GM23248 (cell line): ENCODE results near the gene RBBP5. TPM values are rescaled to one million over a fixed set of nuclear protein-coding genes. Genes with fewer than 3 reads are reported as not detected.
A peak's percentile ranks its signal among the peaks of the same experiment; 100 is the strongest.

Experiments
- DNase-seq: peaks from one replicate; pipeline ENCODE4 v3.0.0-alpha.2; 2015
- H2AFZ ChIP-seq: fragments of 200-600 bp; sonication (generic); 2 replicates; pipeline ENCODE4 v1.6.1; 2016; ENCODE audit warnings: antibody characterized with exemption
- H3F3A ChIP-seq: fragments of 200-600 bp; sonication (generic); 2 replicates; pipeline ENCODE4 v1.6.1; 2016; ENCODE audit warnings: mild to moderate bottlenecking, antibody characterized with exemption, mixed run types; ENCODE audit not compliant: insufficient read depth
- H3K27ac ChIP-seq: fragments of 200-600 bp; sonication (generic); 2 replicates; pipeline ENCODE4 v1.5.1; 2016; ENCODE audit warnings: mild to moderate bottlenecking
- H3K27me3 ChIP-seq: fragments of 200-600 bp; sonication (generic); replicated peaks from 2 replicates; pipeline ENCODE4 v1.6.1; 2016; ENCODE audit warnings: mild to moderate bottlenecking; ENCODE audit not compliant: insufficient read depth
- H3K36me3 ChIP-seq: fragments of 200-600 bp; sonication (generic); 2 replicates; pipeline ENCODE4 v1.6.1; 2016; ENCODE audit warnings: low read depth, mild to moderate bottlenecking
- H3K4me1 ChIP-seq: fragments of 200-600 bp; sonication (generic); 2 replicates; pipeline ENCODE4 v1.6.1; 2016; ENCODE audit warnings: mild to moderate bottlenecking; ENCODE audit not compliant: insufficient read depth
- H3K4me2 ChIP-seq: fragments of 200-600 bp; sonication (generic); one replicate; pipeline ENCODE4 v1.6.1; 2016; ENCODE audit warnings: mild to moderate bottlenecking; ENCODE audit not compliant: unreplicated experiment
- H3K4me3 ChIP-seq: fragments of 200-600 bp; sonication (generic); 2 replicates; pipeline ENCODE4 v1.5.1; 2016; ENCODE audit warnings: mild to moderate bottlenecking
- H3K79me2 ChIP-seq: fragments of 200-600 bp; sonication (generic); 2 replicates; pipeline ENCODE4 v1.6.1; 2016; ENCODE audit warnings: mild to moderate bottlenecking; ENCODE audit not compliant: insufficient read depth
- H3K9ac ChIP-seq: fragments of 200-600 bp; sonication (generic); 2 replicates; pipeline ENCODE4 v1.6.1; 2016; ENCODE audit warnings: mild to moderate bottlenecking
- H3K9me2 ChIP-seq: fragments of 200-600 bp; sonication (generic); 2 replicates; pipeline ENCODE4 v1.6.1; 2016; ENCODE audit warnings: mixed run types, mild to moderate bottlenecking, moderate library complexity; ENCODE audit not compliant: insufficient read depth
- H3K9me3 ChIP-seq: fragments of 200-600 bp; sonication (generic); one replicate; pipeline ENCODE4 v1.6.1; 2017; ENCODE audit warnings: low read depth
- H4K20me1 ChIP-seq: fragments of 200-600 bp; sonication (generic); 2 replicates; pipeline ENCODE4 v1.6.0; 2016; ENCODE audit not compliant: insufficient read depth
- EZH2 ChIP-seq: fragments of 200-600 bp; sonication (generic); IDR thresholded peaks from 2 replicates; pipeline ENCODE4 v1.6.1; 2018; ENCODE audit warnings: antibody characterized with exemption, mild to moderate bottlenecking; ENCODE audit not compliant: insufficient read depth, poor library complexity, severe bottlenecking
- EZH2phosphoT487 ChIP-seq: fragments of 200-600 bp; sonication (generic); IDR thresholded peaks from 2 replicates; pipeline ENCODE4 v1.6.1; 2018; ENCODE audit warnings: antibody characterized with exemption, moderate library complexity, mild to moderate bottlenecking, low read depth; ENCODE audit not compliant: insufficient read depth
- WGBS, 2 experiments: methylation state at CpG; one replicate each; pipeline ENCODE4 v1.1.6; 2015 to 2017; ENCODE audit warnings: low lambda C conversion rate in 2 of 2, low coverage in 1 of 2; ENCODE audit errors: missing lambda C conversion rate in 2 of 2; 5-methylcytosine and 5-hydroxymethylcytosine counted together
- in situ Hi-C: fragments of 300-500 bp; cut with MboI; formaldehyde crosslinking; loops from 2 replicates; pipeline ENCODE4 v1.15.0; 2020
- polyA plus RNA-seq: library from polyadenylated mRNA; unstranded; fragments of >200 nt; fragmentation: Nextera tagmentation; extraction: Ambion mirVana; gene quantifications from 2 replicates; pipeline ENCODE4 v1.2.1, GENCODE V29; 2016
- total RNA-seq: library from RNA; depleted of rRNA; stranded (reverse); fragments of >200 nt; shearing (Covaris generic); gene quantifications from 2 replicates; pipeline ENCODE4 v1.2.3, GENCODE V29; 2014

RBBP5 gene
- total and polyA plus RNA-seq, 2 experiments from 2014 or later = 13.6 to 14.3 TPM

GRCh38 chr1:205144046-205144720 lies 22.4 kb upstream of the RBBP5 start:
- H3K4me3 ChIP-seq = peak overlapping the region; percentile 42
- TF ChIP-seq EZH2phosphoT487 (no peak), EZH2 (no peak)
- peak overlapping the region; percentile 90 for H3K27ac ChIP-seq
- peak overlapping the region; percentile 41 for H3K9ac ChIP-seq
- WGBS, 2 experiments = 86 to 96% methylated on average over 1 of the region's 1 CpG
- H3K9me3 ChIP-seq = no peaks in the 10 kb centered on the region
- peak overlapping the region; percentile 44 for H3K4me2 ChIP-seq
- peaks cover 63% of the 10 kb centered on the region for H3F3A ChIP-seq
- in situ Hi-C loops = no loop called here
- DNase-seq = no peak
- H3K4me1 ChIP-seq = peaks cover 55% of the 10 kb centered on the region
- H2AFZ ChIP-seq = no peak overlapping the region
- H3K9me2 ChIP-seq = no peaks in the 10 kb centered on the region
- H3K27me3 ChIP-seq = no peaks in the 10 kb centered on the region
- H3K79me2 ChIP-seq = no peaks in the 10 kb centered on the region
- H4K20me1 ChIP-seq = no peaks in the 10 kb centered on the region
- H3K36me3 ChIP-seq = no peaks in the 10 kb centered on the region; the same call in 1 of the 2 replicates

- Histone ChIP-seq H3K9me3 (no peaks in the 10 kb centered on the region), H3F3A (peaks cover 47% of the 10 kb centered on the region), H3K36me3 (no peaks in the 10 kb centered on the region), H4K20me1 (no peaks in the 10 kb centered on the region), H3K9ac (peak overlapping the region; percentile 11; the same call in 1 of the 2 replicates), H3K9me2 (no peaks in the 10 kb centered on the region), H3K4me1 (peaks cover 47% of the 10 kb centered on the region), H3K79me2 (no peaks in the 10 kb centered on the region), H3K27me3 (no peaks in the 10 kb centered on the region), H3K4me3 (no peak overlapping the region), H3K27ac (no peak overlapping the region), H3K4me2 (peak overlapping the region; percentile 34), H2AFZ (no peak overlapping the region)
- in situ Hi-C loops = no loop called here
- no peak for DNase-seq
- 25 to 35% methylated on average over 2 of the region's 2 CpGs for WGBS, 2 experiments
- no peak for TF ChIP-seq EZH2
- TF ChIP-seq EZH2phosphoT487 = no peak
Measured at GRCh38 chr1:205142102-205142469, 20.3 kb upstream of the RBBP5 start.

- Histone ChIP-seq H2AFZ (no peak overlapping the region), H3K79me2 (no peaks in the 10 kb centered on the region), H3K9ac (peak overlapping the region; percentile 11; the same call in 1 of the 2 replicates), H3K4me2 (peak overlapping the region; percentile 34), H3K4me1 (peaks cover 41% of the 10 kb centered on the region), H3K4me3 (no peak overlapping the region), H3K36me3 (no peaks in the 10 kb centered on the region), H3K9me3 (no peaks in the 10 kb centered on the region), H3K9me2 (no peaks in the 10 kb centered on the region), H3K27ac (no peak overlapping the region), H3K27me3 (no peaks in the 10 kb centered on the region), H4K20me1 (no peaks in the 10 kb centered on the region), H3F3A (peaks cover 41% of the 10 kb centered on the region)
- in situ Hi-C loops = no loop called here
- TF ChIP-seq EZH2 = no peak
- TF ChIP-seq EZH2phosphoT487 = no peak
- DNase-seq = peak; percentile 85
- WGBS, 2 experiments = 18% methylated on average over 12 of the region's 12 CpGs
Measured at GRCh38 chr1:205141236-205142101, 19.7 kb upstream of the RBBP5 start.

GRCh38 chr1:205140113-205140512 lies 18.3 kb upstream of the RBBP5 start:
- in situ Hi-C loops = no loop called here

More at GRCh38 chr1:205140113-205140512, 18.3 kb upstream of the RBBP5 start:
- H3K9ac ChIP-seq = no peak overlapping the region
- 93 to 94% methylated on average over 4 of the region's 4 CpGs for WGBS, 2 experiments
- H3K4me1 ChIP-seq = peaks cover 27% of the 10 kb centered on the region
- no peaks in the 10 kb centered on the region for H3K9me3 ChIP-seq
- DNase-seq = no peak
- no peaks in the 10 kb centered on the region for H3K79me2 ChIP-seq
- no peaks in the 10 kb centered on the region for H3K27me3 ChIP-seq
- no peak overlapping the region for H3K4me3 ChIP-seq
- no peaks in the 10 kb centered on the region for H3K36me3 ChIP-seq
- peaks cover 28% of the 10 kb centered on the region for H3F3A ChIP-seq
- no peak for TF ChIP-seq EZH2phosphoT487
- no peak for TF ChIP-seq EZH2
- H3K4me2 ChIP-seq = no peak overlapping the region
- H4K20me1 ChIP-seq = no peaks in the 10 kb centered on the region
- no peak overlapping the region for H2AFZ ChIP-seq
- H3K27ac ChIP-seq = no peak overlapping the region
- no peaks in the 10 kb centered on the region for H3K9me2 ChIP-seq
